Peyer's patch (tissue), 4 donors: ENCODE results near the gene RAB15. TPM values are rescaled to one million over a fixed set of nuclear protein-coding genes. Genes with fewer than 3 reads are reported as not detected.
"Not testable (repeated sequence)": the region's sequence is repeated elsewhere in the genome, so short reads cannot be mapped to it uniquely, and the experiment has no call there.

Source experiments
- DNase-seq, 3 donors: peaks; one replicate each; pipeline ENCODE4 v3.0.0-alpha.2; 2017 to 2019
- H3K27ac ChIP-seq, 4 donors: fragments of 200-600 bp; sonication (generic); one replicate each; pipeline ENCODE4 v1.5.1; 2016 to 2019
- H3K27me3 ChIP-seq, 2 donors: fragments of 200-600 bp; sonication (generic); one replicate each; pipeline ENCODE4 v1.5.1; 2019
- H3K36me3 ChIP-seq, 3 donors: fragments of 200-600 bp; sonication (generic); one replicate each; pipeline ENCODE4 v1.5.1; 2016 to 2019
- H3K4me1 ChIP-seq, 4 donors: fragments of 200-600 bp; sonication (generic); one replicate each; pipeline ENCODE4 v1.5.1; 2016 to 2019
- H3K4me3 ChIP-seq, 4 donors: fragments of 200-600 bp; sonication (generic); 1 replicate in 3 of 4; 2 replicates in 1 of 4; pipeline ENCODE4 v1.5.1; 2016 to 2019; ENCODE audit warnings: mild to moderate bottlenecking in 1 of 4
- H3K9me3 ChIP-seq, 4 donors: fragments of 200-600 bp; sonication (generic); one replicate each; pipeline ENCODE4 v1.5.1; 2016 to 2019; ENCODE audit warnings: mild to moderate bottlenecking in 1 of 4
- POLR2A ChIP-seq, 2 donors: fragments of 450-650 bp; IDR thresholded peaks; one replicate each; pipeline ENCODE4 v1.5.1; 2017; ENCODE audit warnings: antibody characterized with exemption in 2 of 2, mild to moderate bottlenecking in 2 of 2, moderate library complexity in 2 of 2
- total RNA-seq, 4 donors: library from RNA; depleted of rRNA; stranded (reverse); fragments of >200 nt; gene quantifications; one replicate each; pipeline ENCODE4 v1.1.0, GENCODE V29; 2016
- TF ChIP-seq, protein P1 (sequence below), 6 experiments: fragments of 450-650 bp in 4 of 6; fragments of 200-600 bp in 2 of 6; sonication (generic) in 1 of 6; IDR thresholded peaks; one replicate each; pipeline ENCODE4 v1.5.1; 2017 to 2019; ENCODE audit warnings: antibody characterized with exemption in 6 of 6, mild to moderate bottlenecking in 3 of 6, moderate library complexity in 1 of 6

Gene RAB15
- total RNA-seq, 4 donors from 2014 or later = 17.4 to 29.8 (median 22.4) TPM

DNA sequence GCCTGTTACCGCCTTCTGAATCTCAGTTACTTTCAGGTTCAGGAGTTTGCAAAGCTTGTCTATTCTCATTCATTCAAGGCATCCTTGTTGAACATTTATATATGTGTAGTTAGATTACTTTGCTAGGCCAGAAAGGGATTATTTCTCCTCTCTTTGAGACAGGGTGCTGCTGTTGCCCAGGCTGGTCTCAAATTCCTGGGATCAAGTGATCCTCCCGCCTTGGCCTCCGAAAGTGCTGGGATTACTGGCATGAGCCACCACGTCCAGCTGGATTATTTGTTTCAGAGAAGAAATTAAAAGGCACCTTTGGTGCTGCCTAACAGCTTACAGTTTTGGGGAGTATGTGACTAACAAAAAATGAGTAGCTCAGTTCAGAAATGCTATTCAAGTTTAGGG, 57.1 kb downstream of the RAB15 start:
- TF ChIP-seq, protein P1, sequence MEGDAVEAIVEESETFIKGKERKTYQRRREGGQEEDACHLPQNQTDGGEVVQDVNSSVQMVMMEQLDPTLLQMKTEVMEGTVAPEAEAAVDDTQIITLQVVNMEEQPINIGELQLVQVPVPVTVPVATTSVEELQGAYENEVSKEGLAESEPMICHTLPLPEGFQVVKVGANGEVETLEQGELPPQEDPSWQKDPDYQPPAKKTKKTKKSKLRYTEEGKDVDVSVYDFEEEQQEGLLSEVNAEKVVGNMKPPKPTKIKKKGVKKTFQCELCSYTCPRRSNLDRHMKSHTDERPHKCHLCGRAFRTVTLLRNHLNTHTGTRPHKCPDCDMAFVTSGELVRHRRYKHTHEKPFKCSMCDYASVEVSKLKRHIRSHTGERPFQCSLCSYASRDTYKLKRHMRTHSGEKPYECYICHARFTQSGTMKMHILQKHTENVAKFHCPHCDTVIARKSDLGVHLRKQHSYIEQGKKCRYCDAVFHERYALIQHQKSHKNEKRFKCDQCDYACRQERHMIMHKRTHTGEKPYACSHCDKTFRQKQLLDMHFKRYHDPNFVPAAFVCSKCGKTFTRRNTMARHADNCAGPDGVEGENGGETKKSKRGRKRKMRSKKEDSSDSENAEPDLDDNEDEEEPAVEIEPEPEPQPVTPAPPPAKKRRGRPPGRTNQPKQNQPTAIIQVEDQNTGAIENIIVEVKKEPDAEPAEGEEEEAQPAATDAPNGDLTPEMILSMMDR (IDR thresholded peaks at IDR 0.05) = no peak
- no peak for TF ChIP-seq POLR2A (IDR thresholded peaks at IDR 0.05)
- H3K27me3 ChIP-seq = no peaks in the 10 kb centered on the region
- peaks cover 0 to 20% (median 6%) of the 10 kb centered on the region in 4 donors for H3K4me1 ChIP-seq
- H3K4me3 ChIP-seq = peak overlapping the region; percentile 62 to 88 (median 74)
- no peak for DNase-seq
- peak overlapping the region; percentile 92 to 94 (median 93) for H3K27ac ChIP-seq
- H3K9me3 ChIP-seq = no peaks in the 10 kb centered on the region
- H3K36me3 ChIP-seq = no peaks in the 10 kb centered on the region

DNA sequence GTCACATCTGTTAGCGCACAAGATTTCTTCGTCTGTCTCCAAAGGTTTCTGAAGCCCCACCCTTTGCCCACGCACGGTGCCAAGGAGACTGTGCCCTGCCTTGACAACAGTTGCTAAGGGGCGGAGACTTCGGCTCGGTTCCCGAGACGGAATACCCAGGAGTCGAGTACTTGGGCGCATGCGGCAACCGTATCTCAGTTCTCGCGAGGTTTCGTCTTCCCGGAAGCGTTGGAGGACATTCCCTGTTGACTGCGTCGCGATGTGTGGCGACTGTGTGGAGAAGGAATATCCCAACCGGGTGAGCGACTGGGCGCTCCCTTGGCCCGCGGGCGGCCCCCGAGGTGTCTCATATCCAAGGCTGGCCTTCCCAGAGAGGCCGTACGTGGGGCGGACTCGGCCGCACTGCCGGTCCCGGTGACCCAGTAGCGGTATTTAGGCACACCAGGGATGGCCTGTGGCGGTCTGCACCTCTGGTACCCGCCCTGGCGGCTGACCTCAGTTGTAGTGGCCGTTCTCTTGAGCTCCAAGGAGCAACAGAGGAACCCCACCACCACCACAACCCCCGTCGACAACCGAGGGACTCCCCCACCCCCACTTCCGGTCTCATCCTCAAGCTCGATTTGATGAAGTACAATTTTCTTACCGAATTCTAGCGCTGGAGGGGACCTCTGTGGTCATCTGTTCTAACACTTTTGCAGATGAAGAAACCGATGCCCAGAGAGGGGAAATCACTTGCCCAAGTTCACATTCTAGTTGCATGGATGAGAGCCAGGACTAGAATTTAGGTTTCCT, 57.7 kb downstream of the RAB15 start, which contains the start of gene CHURC1:
TSS of gene CHURC1 (plus strand) at position 219 of the 792 bp plus-strand sequence. CDS start at position 260, 41 bp downstream.
- peak within 1 kb of the TSS; percentile 92 to 94 (median 93) for H3K27ac ChIP-seq
- peaks cover 0 to 20% (median 6%) of the 10 kb centered on the region in 4 donors for H3K4me1 ChIP-seq
- DNase-seq = peak; percentile 97 to 99 (median 98)
- peak; percentile 69 to 81 for TF ChIP-seq POLR2A (IDR thresholded peaks at IDR 0.05)
- TF ChIP-seq, protein P1 (IDR thresholded peaks at IDR 0.05) = no peak
- no peaks in the 10 kb centered on the region for H3K27me3 ChIP-seq
- no peaks in the 10 kb centered on the region for H3K9me3 ChIP-seq
- H3K4me3 ChIP-seq = peak within 1 kb of the TSS; percentile 62 to 88 (median 74)
- H3K36me3 ChIP-seq = no peaks in the 10 kb centered on the region

DNA sequence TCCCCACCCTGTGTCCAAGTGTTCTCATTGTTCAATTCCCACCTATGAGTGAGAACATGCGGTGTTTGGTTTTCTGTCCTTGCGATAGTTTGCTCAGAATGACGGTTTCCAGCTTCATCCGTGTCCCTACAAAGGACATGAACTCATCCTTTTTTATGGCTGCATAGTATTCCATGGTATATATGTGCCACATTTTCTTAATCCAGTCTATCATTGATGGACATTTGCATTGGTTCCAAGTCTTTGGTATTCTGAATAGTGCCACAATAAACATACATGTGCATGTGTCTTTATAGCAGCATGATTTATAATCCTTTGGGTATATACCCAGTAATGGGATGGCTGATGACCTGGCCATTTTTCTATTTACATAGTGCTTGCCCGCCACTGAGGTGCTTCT, 58.7 kb downstream of the RAB15 start:
- Histone ChIP-seq H3K4me3 (peak overlapping the region in 2 of 4 donors; percentile 77 to 88), H3K27ac (peak overlapping the region in 2 of 4 donors; percentile 92 to 93), H3K4me1 (peaks cover 0 to 19% (median 6%) of the 10 kb centered on the region in 4 donors)
- DNase-seq, H3K36me3 ChIP-seq, H3K9me3 ChIP-seq, H3K27me3 ChIP-seq: not testable (repeated sequence)

DNA sequence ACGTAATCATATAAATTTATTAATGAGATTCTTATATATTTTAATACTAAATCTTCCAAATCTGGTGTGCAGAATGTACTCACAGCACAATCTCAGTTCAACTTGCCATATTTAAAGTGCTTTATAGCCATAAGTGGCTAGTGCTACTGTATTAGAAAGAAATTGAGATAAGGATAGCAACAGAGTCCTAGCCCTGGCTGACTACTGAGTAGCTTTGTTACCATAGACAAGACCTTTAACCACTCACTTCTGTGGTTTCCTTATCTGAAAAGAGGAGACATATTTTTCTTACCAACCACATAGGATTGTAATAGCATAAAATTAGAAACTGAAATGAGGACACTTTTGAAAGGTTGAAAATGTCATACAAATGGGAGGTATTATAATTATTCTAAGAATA, 59.9 kb downstream of the RAB15 start:
- Histone ChIP-seq H3K4me1 (peaks cover 0 to 16% (median 6%) of the 10 kb centered on the region in 4 donors), H3K4me3 (no peak overlapping the region), H3K36me3 (no peaks in the 10 kb centered on the region), H3K27ac (no peak overlapping the region), H3K27me3 (no peaks in the 10 kb centered on the region), H3K9me3 (no peaks in the 10 kb centered on the region)
- DNase-seq = no peak
- TF ChIP-seq POLR2A (IDR thresholded peaks at IDR 0.05) = no peak
- TF ChIP-seq, protein P1 (IDR thresholded peaks at IDR 0.05) = no peak

DNA sequence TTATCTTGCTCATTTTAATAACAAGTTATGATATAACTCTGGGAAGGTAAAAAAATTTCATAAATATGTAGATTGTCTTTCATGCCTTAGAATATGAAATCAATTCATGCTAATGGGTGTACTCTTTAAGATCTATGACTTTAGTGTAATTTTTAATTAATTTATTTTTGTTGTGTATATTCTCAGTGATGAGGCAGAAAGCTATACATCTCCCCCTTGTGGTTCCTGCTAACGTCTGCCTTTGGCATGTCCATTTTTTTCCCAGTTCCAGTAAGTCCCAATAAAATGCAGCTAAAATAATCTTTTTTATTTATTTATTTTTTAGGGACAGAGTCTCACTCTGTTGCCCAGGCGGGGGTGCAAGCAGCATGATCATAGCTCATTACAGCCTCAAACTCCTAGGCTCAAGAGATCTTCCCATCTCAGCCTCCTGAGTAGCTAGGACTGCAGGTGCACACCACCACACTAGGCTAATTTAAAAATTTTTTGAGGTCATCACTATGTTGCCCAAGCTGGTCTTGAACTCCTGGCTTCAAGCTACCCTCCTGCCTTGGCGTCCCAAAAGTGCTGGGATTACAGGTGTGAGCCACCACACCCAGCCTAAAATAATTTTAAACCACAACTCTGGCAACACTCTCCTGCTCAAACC, 61.2 kb downstream of the RAB15 start:
- no peak for TF ChIP-seq POLR2A (IDR thresholded peaks at IDR 0.05)
- TF ChIP-seq, protein P1 (IDR thresholded peaks at IDR 0.05) = peak in 5 of 6 experiments; percentile 13 to 48 (median 43)

DNA sequence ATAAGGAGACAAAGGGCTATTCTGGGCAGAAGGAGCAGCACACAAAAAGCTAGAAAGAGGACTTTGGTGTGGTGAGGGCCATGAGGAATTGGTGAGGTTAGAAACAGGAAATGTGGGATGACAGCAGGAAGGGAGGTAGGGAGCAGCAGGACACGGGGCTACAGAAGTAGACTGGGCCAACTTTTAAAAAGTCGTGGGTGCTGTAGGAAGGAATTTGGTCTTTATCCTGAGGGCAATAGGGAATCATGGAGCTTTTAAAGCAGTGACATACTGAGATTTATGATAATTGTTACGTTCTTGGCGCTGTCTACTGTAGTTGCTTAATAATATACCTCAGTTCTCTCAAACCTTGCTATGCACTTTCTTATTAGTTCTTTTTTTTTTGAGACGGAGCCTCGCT, 66.1 kb downstream of the RAB15 start:
- no peaks in the 10 kb centered on the region for H3K4me1 ChIP-seq
- no peaks in the 10 kb centered on the region for H3K9me3 ChIP-seq
- H3K27me3 ChIP-seq = no peaks in the 10 kb centered on the region
- TF ChIP-seq POLR2A (IDR thresholded peaks at IDR 0.05) = no peak
- TF ChIP-seq, protein P1 (IDR thresholded peaks at IDR 0.05) = no peak
- no peak for DNase-seq
- no peak overlapping the region for H3K27ac ChIP-seq
- no peaks in the 10 kb centered on the region for H3K36me3 ChIP-seq
- H3K4me3 ChIP-seq = no peak overlapping the region

More for the DNA sequence above, 61.2 kb downstream of the RAB15 start:
- Histone ChIP-seq H3K4me3 (no peak overlapping the region), H3K27ac (no peak overlapping the region), H3K4me1 (peaks cover 0 to 11% (median 5%) of the 10 kb centered on the region in 4 donors), H3K36me3 (no peaks in the 10 kb centered on the region), H3K9me3 (no peaks in the 10 kb centered on the region), H3K27me3 (no peaks in the 10 kb centered on the region)
- no peak for DNase-seq
